Activated CD8-positive, alpha-beta T cell treated with anti-CD3 and anti-CD28 coated beads for 36 hours (primary cell): ENCODE results near the gene SLC6A19. TPM values are rescaled to one million over a fixed set of nuclear protein-coding genes. Genes with fewer than 3 reads are reported as not detected.

Experiments used
- ATAC-seq: fragments of 200-7000 bp; cut with Tn5 transposase; one replicate; pipeline ENCODE4 v1.10.0; 2021; ENCODE audit warnings: mild to moderate bottlenecking, moderate library complexity
- CTCF ChIA-PET: fragments of 350-600 bp; sonication (Branson Sonifier 250); formaldehyde crosslinking; loops from one replicate; lab custom pipeline; 2021; ENCODE audit warnings: antibody characterized with exemption; lab: Charles Lee
- POLR2A ChIA-PET: fragments of 350-600 bp; sonication (Branson Sonifier 250); formaldehyde crosslinking; loops from one replicate; lab custom pipeline; 2021; ENCODE audit warnings: antibody characterized with exemption; lab: Charles Lee
- DNase-seq: peaks from one replicate; pipeline ENCODE4 v3.0.0-alpha.2; 2020
- H3K27ac Mint-ChIP-seq: one replicate; pipeline ENCODE4 v1.8.0; 2021; ENCODE audit warnings: mild to moderate bottlenecking, mixed read lengths
- H3K27me3 Mint-ChIP-seq: one replicate; pipeline ENCODE4 v1.8.0; 2021; ENCODE audit warnings: mixed read lengths
- H3K36me3 Mint-ChIP-seq: one replicate; pipeline ENCODE4 v1.8.0; 2021; ENCODE audit warnings: low read depth, mixed read lengths
- H3K4me1 Mint-ChIP-seq: one replicate; pipeline ENCODE4 v1.8.0; 2021; ENCODE audit warnings: low read depth, mixed read lengths
- H3K4me3 Mint-ChIP-seq: one replicate; pipeline ENCODE4 v1.8.0; 2021; ENCODE audit warnings: mild to moderate bottlenecking, moderate library complexity, mixed read lengths
- H3K9me3 Mint-ChIP-seq: one replicate; pipeline ENCODE4 v1.8.0; 2021; ENCODE audit warnings: mixed read lengths
- CTCF ChIP-seq: fragments of 200-600 bp; IDR thresholded peaks from one replicate; pipeline ENCODE4 v1.8.0; 2022; ENCODE audit warnings: antibody characterized with exemption, mild to moderate bottlenecking
- intact Hi-C: fragments of 100-400 bp; cut with micrococcal nuclease; formaldehyde crosslinking; loops from one replicate; pipeline ENCODE4 v1.10.0; 2022
- total RNA-seq, 2 experiments: library from RNA; stranded (reverse); gene quantifications; one replicate each; pipeline ENCODE4 v1.2.3, GENCODE V29; 2021

SLC6A19 gene
- total RNA-seq, 2 experiments from 2014 or later: not detected

- no peaks in the 10 kb centered on the region for H3K27me3 Mint-ChIP-seq
- TF ChIP-seq CTCF: no peak
- no peak overlapping the region for H3K27ac Mint-ChIP-seq
- ChIA-PET CTCF (interaction anchor here (1.7 kb wide), 1 partner anchor 8 kb away, joined by 8 read pairs; no protein-coding TSS in a partner anchor), POLR2A (interaction anchor here (0.7 kb wide), 1 partner anchor 436 kb away, joined by 3 read pairs; no protein-coding TSS in a partner anchor)
- no peaks in the 10 kb centered on the region for H3K9me3 Mint-ChIP-seq
- H3K36me3 Mint-ChIP-seq: no peaks in the 10 kb centered on the region
- H3K4me1 Mint-ChIP-seq: no peaks in the 10 kb centered on the region
- intact Hi-C loops: no loop called here
- DNase-seq (no peak), ATAC-seq (no peak)
- no peak overlapping the region for H3K4me3 Mint-ChIP-seq
Observed at GRCh38 chr5:1182633-1183423, 18.6 kb upstream of the SLC6A19 start.

GRCh38 chr5:1183424-1184162 is 17.8 kb upstream of the SLC6A19 start:
- DNase-seq (no peak), ATAC-seq (no peak)
- no peaks in the 10 kb centered on the region for H3K9me3 Mint-ChIP-seq
- intact Hi-C loops: no loop called here
- TF ChIP-seq CTCF: no peak
- ChIA-PET CTCF (interaction anchor here (1.2 to 1.7 kb wide), 2 partner anchors 9 to 461 kb away, joined by 4 to 8 read pairs; no protein-coding TSS in a partner anchor), POLR2A (interaction anchor here (0.7 kb wide), 1 partner anchor 435 kb away, joined by 3 read pairs; no protein-coding TSS in a partner anchor)
- no peak overlapping the region for H3K4me3 Mint-ChIP-seq
- no peaks in the 10 kb centered on the region for H3K4me1 Mint-ChIP-seq
- peaks cover 3% of the 10 kb centered on the region for H3K27me3 Mint-ChIP-seq
- H3K27ac Mint-ChIP-seq: no peak overlapping the region
- no peaks in the 10 kb centered on the region for H3K36me3 Mint-ChIP-seq

- DNase-seq: no peak
- Mint-ChIP-seq H3K36me3 (no peaks in the 10 kb centered on the region), H3K27me3 (peaks cover 6% of the 10 kb centered on the region), H3K4me3 (no peak overlapping the region), H3K9me3 (no peaks in the 10 kb centered on the region), H3K4me1 (no peaks in the 10 kb centered on the region), H3K27ac (no peak overlapping the region)
- intact Hi-C loops: no loop called here
- ChIA-PET CTCF (interaction anchor here (0.7 to 1.2 kb wide), 2 partner anchors 10 to 461 kb away, joined by 3 to 4 read pairs; no protein-coding TSS in a partner anchor), POLR2A (no interaction called here)
- TF ChIP-seq CTCF: no peak
- ATAC-seq: no peak
Observed at GRCh38 chr5:1184163-1184470, 17.3 kb upstream of the SLC6A19 start.

GRCh38 chr5:1184481-1184880 is 16.9 kb upstream of the SLC6A19 start:
- no peak for DNase-seq
- ChIA-PET CTCF (interaction anchor here (0.7 to 1.2 kb wide), 2 partner anchors 10 to 461 kb away, joined by 3 to 4 read pairs; no protein-coding TSS in a partner anchor), POLR2A (no interaction called here)
- no peak for ATAC-seq
- H3K9me3 Mint-ChIP-seq: no peaks in the 10 kb centered on the region
- no peaks in the 10 kb centered on the region for H3K4me1 Mint-ChIP-seq
- peaks cover 8% of the 10 kb centered on the region for H3K27me3 Mint-ChIP-seq
- no peaks in the 10 kb centered on the region for H3K36me3 Mint-ChIP-seq
- intact Hi-C loops: no loop called here
- H3K4me3 Mint-ChIP-seq: no peak overlapping the region
- TF ChIP-seq CTCF: no peak
- H3K27ac Mint-ChIP-seq: no peak overlapping the region
